GM18526 (cell line): ENCODE measurements around the gene TMEM217.

Experiments
- POLR2A ChIP-seq: IDR thresholded peaks from 3 replicates; pipeline ENCODE4 v1.6.1; 2011; ENCODE audit not compliant: insufficient read length; ENCODE audit errors: extremely low read depth

Gene TMEM217

GRCh38 chr6:37283671-37284151 is 25.8 kb upstream of the TMEM217 start:
- no peak for TF ChIP-seq POLR2A

GRCh38 chr6:37283268-37283667 is 25.3 kb upstream of the TMEM217 start:
- no peak for TF ChIP-seq POLR2A

- TF ChIP-seq POLR2A = no peak
These were observed 24.4 kb upstream of the TMEM217 start for GRCh38 chr6:37282371-37282770.

- no peak for TF ChIP-seq POLR2A
These were observed 22.4 kb upstream of the TMEM217 start for GRCh38 chr6:37280162-37280887.

- TF ChIP-seq POLR2A = no peak
These were observed 21.6 kb upstream of the TMEM217 start for GRCh38 chr6:37279366-37280134.

- TF ChIP-seq POLR2A = no peak
These were observed 19.1 kb upstream of the TMEM217 start for GRCh38 chr6:37277001-37277409.

- no peak for TF ChIP-seq POLR2A
These were observed 17.4 kb upstream of the TMEM217 start for GRCh38 chr6:37275350-37275749.

- no peak for TF ChIP-seq POLR2A
These were observed 15.7 kb upstream of the TMEM217 start for GRCh38 chr6:37273690-37274089.

GRCh38 chr6:37272834-37273566 is 15.1 kb upstream of the TMEM217 start:
- TF ChIP-seq POLR2A = no peak

GRCh38 chr6:37269105-37269504 is 11.2 kb upstream of the TMEM217 start:
- TF ChIP-seq POLR2A = no peak

- TF ChIP-seq POLR2A = no peak
These were observed 7.9 kb upstream of the TMEM217 start for GRCh38 chr6:37265860-37266259.

- TF ChIP-seq POLR2A = no peak
These were observed 7.1 kb upstream of the TMEM217 start for GRCh38 chr6:37265001-37265400.

GRCh38 chr6:37262446-37263026 is 4.6 kb upstream of the TMEM217 start:
- TF ChIP-seq POLR2A = no peak

GRCh38 chr6:37261198-37261597 is 3.3 kb upstream of the TMEM217 start:
- TF ChIP-seq POLR2A = no peak

GRCh38 chr6:37260444-37260843 is 2.5 kb upstream of the TMEM217 start:
- no peak for TF ChIP-seq POLR2A
